Putamen (tissue), 1 donor: ENCODE results near the gene NCOR1.

ENCODE experiments used
- DNase-seq: peaks from one replicate; pipeline ENCODE4 v3.0.0-alpha.2; 2016; ENCODE audit warnings: low spot score

NCOR1 gene

GRCh38 chr17:16027708-16028584 is 187.4 kb downstream of the NCOR1 start:
- DNase-seq, result peak; percentile 66

- no peak for DNase-seq
Measured at GRCh38 chr17:16026895-16027294, 188.4 kb downstream of the NCOR1 start.

- DNase-seq, result no peak
Measured at GRCh38 chr17:16025202-16025601, 190.1 kb downstream of the NCOR1 start.

- DNase-seq, result no peak
Measured at GRCh38 chr17:16023881-16024280, 191.5 kb downstream of the NCOR1 start.

GRCh38 chr17:16019347-16019746 is 196.0 kb downstream of the NCOR1 start:
- DNase-seq, result no peak

GRCh38 chr17:16013943-16014407 is 201.4 kb downstream of the NCOR1 start:
- DNase-seq, result no peak

- no peak for DNase-seq
Measured at GRCh38 chr17:16007439-16007838, 207.9 kb downstream of the NCOR1 start.

- no peak for DNase-seq
Measured at GRCh38 chr17:16005636-16006035, 209.7 kb downstream of the NCOR1 start.

GRCh38 chr17:16003841-16004240 is 211.5 kb downstream of the NCOR1 start:
- DNase-seq, result no peak

- DNase-seq, result no peak
Measured at GRCh38 chr17:16002708-16003260, 212.6 kb downstream of the NCOR1 start.

- DNase-seq, result no peak
Measured at GRCh38 chr17:16001226-16001897, 214.0 kb downstream of the NCOR1 start.

- peak; percentile 15 for DNase-seq
Measured at GRCh38 chr17:15999974-16000827, 215.1 kb downstream of the NCOR1 start.

GRCh38 chr17:15999141-15999973 is 216.0 kb downstream of the NCOR1 start, which contains the start of the genes TTC19 and ZSWIM7:
TSS of gene TTC19 (plus strand) at chr17:15999824. CDS start at chr17:15999849, 25 bp downstream.
TSS of gene ZSWIM7 (minus strand) at chr17:15999704. CDS start at chr17:15999594, 110 bp downstream.
- peak; percentile 96 for DNase-seq

- no peak for DNase-seq
Measured at GRCh38 chr17:15998031-15998562, 217.2 kb downstream of the NCOR1 start.

GRCh38 chr17:15996322-15996721 is 219.0 kb downstream of the NCOR1 start:
- no peak for DNase-seq

GRCh38 chr17:15981646-15982580 is 233.4 kb downstream of the NCOR1 start:
- no peak for DNase-seq

GRCh38 chr17:15981208-15981607 is 234.1 kb downstream of the NCOR1 start:
- no peak for DNase-seq
